SH-SY5Y (cell line): Measurements from ENCODE around the gene NCK2.

Experiments used
- GATA2 ChIP-seq: IDR thresholded peaks from 2 replicates; pipeline ENCODE4 v1.6.1; 2011; ENCODE audit warnings: mild to moderate bottlenecking, low read depth, low read length
- GATA3 ChIP-seq: IDR thresholded peaks from 2 replicates; pipeline ENCODE4 v1.6.1; 2011; ENCODE audit warnings: low read depth, mild to moderate bottlenecking, low read length, moderate library complexity

DNA sequence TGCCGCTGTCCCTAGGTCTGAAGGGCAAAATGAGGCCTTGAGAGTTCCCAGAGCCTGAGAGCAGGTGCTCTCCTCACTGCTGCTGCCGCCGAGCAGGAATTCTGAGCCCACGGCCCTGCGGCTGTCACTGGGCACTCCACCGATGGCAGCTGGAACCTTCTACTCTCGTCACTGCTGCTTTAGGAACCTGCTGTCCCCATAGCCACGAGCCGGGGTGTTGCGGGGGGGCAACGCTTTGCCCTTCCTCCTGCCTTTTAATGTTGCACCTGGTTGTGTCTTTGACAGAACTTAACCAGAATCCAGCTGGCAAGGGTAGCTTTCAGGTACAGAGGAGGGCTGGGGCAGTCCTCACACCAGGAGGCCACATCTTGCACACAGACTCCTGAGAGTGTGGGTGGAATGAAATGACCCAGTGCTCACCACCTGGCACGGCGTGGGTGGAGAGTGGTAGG, 32.3 kb downstream of the NCK2 start:
- TF ChIP-seq GATA3 (no peak), GATA2 (no peak)
